SU-DHL-6 (cell line): Measurements from ENCODE around the gene TNFAIP8L2.

ENCODE experiments used
- H2AFZ ChIP-seq: fragments of 200-600 bp; sonication (generic); 2 replicates; pipeline ENCODE4 v1.6.1; 2014; ENCODE audit warnings: low read depth, mild to moderate bottlenecking, moderate library complexity, mixed read lengths, antibody characterized with exemption, low read length; ENCODE audit not compliant: severe bottlenecking
- H3F3A ChIP-seq: fragments of 200-600 bp; shearing (Covaris generic); 2 replicates; pipeline ENCODE4 v1.6.0; 2016; ENCODE audit warnings: antibody characterized with exemption, mild to moderate bottlenecking; ENCODE audit not compliant: insufficient read depth
- H3K27ac ChIP-seq: fragments of 200-600 bp; sonication (generic); 2 replicates; pipeline ENCODE4 v1.5.1; 2016; ENCODE audit warnings: low read depth, mild to moderate bottlenecking, low read length, moderate library complexity, mixed read lengths
- H3K27me3 ChIP-seq: fragments of 200-600 bp; sonication (generic), shearing (Covaris generic); 2 replicates; pipeline ENCODE4 v1.6.0; 2014; ENCODE audit warnings: mild to moderate bottlenecking, low read length
- H3K36me3 ChIP-seq: fragments of 200-600 bp; sonication (generic); 2 replicates; pipeline ENCODE4 v1.6.1; 2014; ENCODE audit warnings: mild to moderate bottlenecking, low read length, mixed read lengths
- H3K4me2 ChIP-seq: fragments of 300-600, 200-600 bp; shearing (Covaris generic), sonication (generic); 2 replicates; pipeline ENCODE4 v1.6.0; 2014; ENCODE audit warnings: low read length, low read depth, mild to moderate bottlenecking; ENCODE audit not compliant: poor library complexity, severe bottlenecking
- H3K4me3 ChIP-seq: fragments of 200-600 bp; sonication (generic); 2 replicates; pipeline ENCODE4 v1.5.1; 2014; ENCODE audit warnings: antibody characterized with exemption, low read length, mild to moderate bottlenecking, mixed read lengths; ENCODE audit not compliant: insufficient read depth, poor library complexity, severe bottlenecking
- H3K79me2 ChIP-seq: fragments of 200-600 bp; sonication (generic); 2 replicates; pipeline ENCODE4 v1.6.1; 2014; ENCODE audit warnings: mild to moderate bottlenecking, low read length, moderate library complexity; ENCODE audit not compliant: insufficient read depth
- H3K9ac ChIP-seq: fragments of 200-600 bp; sonication (generic); 2 replicates; pipeline ENCODE4 v1.7.0; 2014; ENCODE audit warnings: mild to moderate bottlenecking, low read length
- H3K9me2 ChIP-seq: fragments of 200-600 bp; sonication (generic); replicated peaks from 2 replicates; pipeline ENCODE4 v1.6.1; 2014; ENCODE audit warnings: low read length; ENCODE audit not compliant: insufficient read depth
- H3K9me3 ChIP-seq: fragments of 200-600 bp; sonication (generic); 2 replicates; pipeline ENCODE4 v1.6.1; 2014; ENCODE audit warnings: low read length, mixed read lengths; ENCODE audit not compliant: insufficient read depth
- H4K20me1 ChIP-seq: fragments of 200-600 bp; sonication (generic); 2 replicates; pipeline ENCODE4 v1.6.1; 2014; ENCODE audit warnings: low read depth, mild to moderate bottlenecking, antibody characterized with exemption, low read length, moderate library complexity, mixed read lengths
- EZH2phosphoT487 ChIP-seq: fragments of 200-600 bp; sonication (generic), shearing (Covaris generic); conservative IDR thresholded peaks from 2 replicates; pipeline ENCODE4 v1.6.1; 2018; ENCODE audit warnings: mild to moderate bottlenecking, antibody characterized with exemption, low read length, moderate library complexity, mixed read lengths
- TF ChIP-seq, protein P1 (sequence below): fragments of 200-600 bp; sonication (generic); IDR thresholded peaks from one replicate; pipeline ENCODE4 v1.5.1; 2017; ENCODE audit warnings: antibody characterized with exemption, mild to moderate bottlenecking, low read length, moderate library complexity; ENCODE audit not compliant: insufficient read depth, poor library complexity, severe bottlenecking

TNFAIP8L2 gene

DNA sequence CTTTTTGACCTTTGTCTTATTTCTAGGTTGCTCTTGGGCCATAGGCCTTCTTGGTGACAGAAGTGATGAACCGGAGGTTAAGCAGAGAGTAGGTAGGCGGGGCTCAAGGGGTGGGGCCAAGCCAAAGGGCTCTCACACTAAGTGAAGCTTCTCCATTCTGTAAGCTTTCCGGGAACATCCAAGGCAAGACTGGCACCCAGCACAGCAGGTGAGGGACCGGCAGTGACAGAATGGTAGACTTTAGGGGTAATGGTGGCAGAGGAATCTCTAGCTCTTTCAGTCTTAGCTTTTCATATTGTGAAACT is at the start of gene TNFAIP8L2:
TSS of gene TNFAIP8L2 (plus strand) at position 135 of the 305 bp plus-strand sequence. CDS start 2,049 bp downstream, outside the sequence.
- no peak for TF ChIP-seq EZH2phosphoT487
- TF ChIP-seq, protein P1, sequence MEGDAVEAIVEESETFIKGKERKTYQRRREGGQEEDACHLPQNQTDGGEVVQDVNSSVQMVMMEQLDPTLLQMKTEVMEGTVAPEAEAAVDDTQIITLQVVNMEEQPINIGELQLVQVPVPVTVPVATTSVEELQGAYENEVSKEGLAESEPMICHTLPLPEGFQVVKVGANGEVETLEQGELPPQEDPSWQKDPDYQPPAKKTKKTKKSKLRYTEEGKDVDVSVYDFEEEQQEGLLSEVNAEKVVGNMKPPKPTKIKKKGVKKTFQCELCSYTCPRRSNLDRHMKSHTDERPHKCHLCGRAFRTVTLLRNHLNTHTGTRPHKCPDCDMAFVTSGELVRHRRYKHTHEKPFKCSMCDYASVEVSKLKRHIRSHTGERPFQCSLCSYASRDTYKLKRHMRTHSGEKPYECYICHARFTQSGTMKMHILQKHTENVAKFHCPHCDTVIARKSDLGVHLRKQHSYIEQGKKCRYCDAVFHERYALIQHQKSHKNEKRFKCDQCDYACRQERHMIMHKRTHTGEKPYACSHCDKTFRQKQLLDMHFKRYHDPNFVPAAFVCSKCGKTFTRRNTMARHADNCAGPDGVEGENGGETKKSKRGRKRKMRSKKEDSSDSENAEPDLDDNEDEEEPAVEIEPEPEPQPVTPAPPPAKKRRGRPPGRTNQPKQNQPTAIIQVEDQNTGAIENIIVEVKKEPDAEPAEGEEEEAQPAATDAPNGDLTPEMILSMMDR: no peak
- H3K9ac ChIP-seq: peak within 1 kb of the TSS; percentile 19; the same call in 1 of the 2 replicates
- no peaks in the 10 kb centered on the region for H3K79me2 ChIP-seq
- peak within 1 kb of the TSS; percentile 6 for H2AFZ ChIP-seq
- H3F3A ChIP-seq: no peaks in the 10 kb centered on the region
- no peaks in the 10 kb centered on the region for H3K27me3 ChIP-seq
- H4K20me1 ChIP-seq: no peaks in the 10 kb centered on the region
- peak within 1 kb of the TSS; percentile 45 for H3K4me2 ChIP-seq
- no peak within 1 kb of the TSS for H3K4me3 ChIP-seq
- no peaks in the 10 kb centered on the region for H3K36me3 ChIP-seq
- H3K9me3 ChIP-seq: no peaks in the 10 kb centered on the region
- no peak within 1 kb of the TSS for H3K27ac ChIP-seq
- no peaks in the 10 kb centered on the region for H3K9me2 ChIP-seq

DNA sequence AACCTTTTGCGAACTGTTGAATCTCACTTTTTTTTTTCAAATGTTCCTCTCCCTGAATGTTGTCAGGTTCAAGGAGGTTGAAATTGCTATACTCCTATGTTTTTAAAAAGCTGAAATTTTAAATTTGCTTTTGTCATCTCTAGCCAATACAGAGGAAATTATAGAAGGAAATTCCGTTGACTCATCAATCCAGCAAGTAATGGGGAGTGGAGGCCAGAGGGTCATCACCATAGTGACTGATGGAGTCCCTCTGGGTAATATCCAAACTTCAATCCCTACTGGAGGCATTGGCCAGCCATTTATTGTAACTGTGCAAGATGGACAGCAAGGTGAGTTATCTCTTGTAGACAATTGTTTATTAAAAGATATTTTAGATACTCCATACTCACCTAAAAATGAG is 49.6 kb upstream of the TNFAIP8L2 start:
- H2AFZ ChIP-seq: no peak overlapping the region
- no peak overlapping the region for H3K27ac ChIP-seq
- H3K9me3 ChIP-seq: no peaks in the 10 kb centered on the region
- H3K27me3 ChIP-seq: no peaks in the 10 kb centered on the region
- no peaks in the 10 kb centered on the region for H3K36me3 ChIP-seq
- H3K4me3 ChIP-seq: no peak overlapping the region
- no peak overlapping the region for H3K4me2 ChIP-seq
- H3F3A ChIP-seq: no peaks in the 10 kb centered on the region
- no peaks in the 10 kb centered on the region for H4K20me1 ChIP-seq
- no peak overlapping the region for H3K9ac ChIP-seq
- no peaks in the 10 kb centered on the region for H3K9me2 ChIP-seq
- TF ChIP-seq, protein P1: no peak
- no peak for TF ChIP-seq EZH2phosphoT487
- H3K79me2 ChIP-seq: no peaks in the 10 kb centered on the region

- Histone ChIP-seq H3K36me3 (no peaks in the 10 kb centered on the region), H3K27me3 (no peaks in the 10 kb centered on the region), H3K4me2 (no peak overlapping the region), H3K79me2 (no peaks in the 10 kb centered on the region), H3K27ac (no peak overlapping the region), H2AFZ (no peak overlapping the region), H3K9me3 (no peaks in the 10 kb centered on the region), H3K9ac (no peak overlapping the region), H3K9me2 (no peaks in the 10 kb centered on the region), H3F3A (no peaks in the 10 kb centered on the region), H3K4me3 (no peak overlapping the region), H4K20me1 (no peaks in the 10 kb centered on the region)
- TF ChIP-seq, protein P1: no peak
- TF ChIP-seq EZH2phosphoT487: no peak
Measured at GRCh38 chr1:151108331-151108730, 48.1 kb upstream of the TNFAIP8L2 start.

GRCh38 chr1:151113877-151114276 is 42.6 kb upstream of the TNFAIP8L2 start:
- no peak overlapping the region for H3K4me3 ChIP-seq

More at GRCh38 chr1:151113877-151114276, 42.6 kb upstream of the TNFAIP8L2 start:
- Histone ChIP-seq H3K9me3 (no peaks in the 10 kb centered on the region), H3K27me3 (no peaks in the 10 kb centered on the region), H2AFZ (no peak overlapping the region), H3K9ac (no peak overlapping the region), H3K9me2 (no peaks in the 10 kb centered on the region), H3K27ac (no peak overlapping the region), H3K79me2 (no peaks in the 10 kb centered on the region), H4K20me1 (no peaks in the 10 kb centered on the region), H3K36me3 (no peaks in the 10 kb centered on the region), H3K4me2 (no peak overlapping the region), H3F3A (no peaks in the 10 kb centered on the region)
- no peak for TF ChIP-seq EZH2phosphoT487
